ENCODE data around the gene PDCD6IP.

Gene PDCD6IP

DNA sequence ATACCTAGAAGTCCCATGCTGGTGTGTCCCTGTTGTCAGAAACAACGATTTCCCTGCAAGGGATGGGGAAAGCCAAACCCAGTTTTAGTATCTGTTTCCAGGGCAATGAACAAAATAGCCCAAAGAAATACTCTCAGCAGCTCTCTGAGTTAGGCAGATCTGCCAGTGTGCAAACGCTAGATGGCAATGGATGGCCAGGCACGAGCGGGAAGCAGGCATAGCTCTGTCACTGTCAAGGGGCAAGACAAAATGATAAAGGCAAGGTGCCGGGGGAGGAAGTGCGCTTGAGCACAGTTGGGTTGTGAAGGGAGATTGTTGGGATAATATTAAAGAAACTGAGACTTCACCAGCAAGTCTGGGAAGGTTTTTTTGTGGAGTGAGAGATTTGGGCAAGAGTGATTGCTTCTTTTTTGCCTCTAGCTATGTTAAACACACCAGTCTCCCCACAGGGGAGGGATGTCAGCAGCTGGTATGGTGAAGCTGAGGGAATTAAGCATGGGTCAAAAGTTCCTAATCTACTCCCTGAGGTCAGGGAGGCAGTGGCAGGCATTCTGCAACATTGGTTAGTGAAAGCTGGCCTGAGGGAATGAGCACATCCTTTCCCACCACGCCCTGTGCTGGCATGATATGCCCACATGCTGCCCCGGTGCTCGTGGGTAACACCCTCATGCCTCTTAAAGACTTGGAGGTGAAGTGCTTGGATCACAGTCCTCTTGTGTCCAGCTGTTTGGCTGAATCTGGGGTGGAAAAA is 117.5 kb downstream of the PDCD6IP start:
- H3K27me3 ChIP-seq (ENCODE audit: low read depth, low read length): no peaks in the 10 kb centered on the region
- H3K4me1 ChIP-seq (ENCODE audit: control insufficient read depth in 1 of 2, insufficient read depth in 2 of 2, low read length in 2 of 2): no peaks in the 10 kb centered on the region
- H3K9me3 ChIP-seq (ENCODE audit: control insufficient read depth in 1 of 2, low read length in 2 of 2): no peaks in the 10 kb centered on the region
- no peak overlapping the region for H3K4me3 ChIP-seq (ENCODE audit: low read depth in 1 of 2, low read length in 2 of 2)
- no peak overlapping the region for H3K27ac ChIP-seq (ENCODE audit: low read length)
- no peaks in the 10 kb centered on the region for H3K36me3 ChIP-seq (ENCODE audit: control insufficient read depth in 1 of 2, insufficient read depth in 2 of 2, low read length in 2 of 2)

DNA sequence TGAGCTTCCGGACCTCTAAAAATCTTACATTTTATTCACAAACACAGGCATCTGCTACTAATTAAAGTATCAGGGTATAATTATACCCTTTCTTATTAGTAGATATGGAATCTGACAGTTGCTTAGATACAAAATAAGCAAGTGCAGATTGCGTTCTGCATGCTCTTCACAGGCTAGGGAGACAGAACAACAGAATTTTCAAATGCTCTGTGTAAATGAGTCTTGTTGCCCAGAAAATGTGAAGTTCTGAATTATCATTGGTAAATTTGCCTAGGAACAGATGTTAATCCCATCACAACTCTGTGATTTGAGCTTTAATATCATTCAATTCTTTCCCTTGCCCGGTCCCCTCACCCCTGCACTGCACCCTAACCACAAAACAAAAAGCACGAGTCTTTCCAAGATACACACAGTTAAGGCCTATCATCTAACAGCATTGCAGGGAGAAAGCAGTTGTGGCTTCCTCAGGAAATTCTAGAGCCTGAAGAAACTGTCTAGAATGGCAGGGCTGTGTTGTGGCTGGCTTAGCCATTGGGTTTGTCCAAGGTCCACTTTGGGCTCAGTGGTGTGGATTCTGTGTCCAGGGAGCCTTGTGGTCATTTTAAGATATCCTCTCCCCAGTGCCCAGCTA is 119.8 kb downstream of the PDCD6IP start:
- Histone ChIP-seq H3K9me3 (ENCODE audit: control insufficient read depth in 1 of 2, low read length in 2 of 2) (peaks cover 0 to 3% of the 10 kb centered on the region in 2 donors), H3K27ac (ENCODE audit: low read length) (no peak overlapping the region), H3K4me1 (ENCODE audit: control insufficient read depth in 1 of 2, insufficient read depth in 2 of 2, low read length in 2 of 2) (no peaks in the 10 kb centered on the region), H3K36me3 (ENCODE audit: control insufficient read depth in 1 of 2, insufficient read depth in 2 of 2, low read length in 2 of 2) (no peaks in the 10 kb centered on the region), H3K4me3 (ENCODE audit: low read depth in 1 of 2, low read length in 2 of 2) (no peak overlapping the region), H3K27me3 (ENCODE audit: low read depth, low read length) (no peaks in the 10 kb centered on the region)

Data from muscle layer of duodenum (tissue), 2 donors.